Uterus (tissue), 2 donors: ENCODE data around the gene HECTD2.

Source experiments
- POLR2A ChIP-seq, 2 donors: fragments of 450-650 bp; IDR thresholded peaks; one replicate each; pipeline ENCODE4 v1.6.1; 2016; ENCODE audit warnings: antibody characterized with exemption in 2 of 2, mild to moderate bottlenecking in 1 of 2, moderate library complexity in 1 of 2
- TF ChIP-seq, protein P1 (sequence below), 4 experiments: fragments of 200-600 bp in 2 of 4; fragments of 450-650 bp in 2 of 4; sonication (generic) in 2 of 4; IDR thresholded peaks; one replicate each; pipeline ENCODE4 v1.5.1; 2016 to 2019; ENCODE audit warnings: antibody characterized with exemption in 4 of 4, mild to moderate bottlenecking in 2 of 4, moderate library complexity in 1 of 4

DNA sequence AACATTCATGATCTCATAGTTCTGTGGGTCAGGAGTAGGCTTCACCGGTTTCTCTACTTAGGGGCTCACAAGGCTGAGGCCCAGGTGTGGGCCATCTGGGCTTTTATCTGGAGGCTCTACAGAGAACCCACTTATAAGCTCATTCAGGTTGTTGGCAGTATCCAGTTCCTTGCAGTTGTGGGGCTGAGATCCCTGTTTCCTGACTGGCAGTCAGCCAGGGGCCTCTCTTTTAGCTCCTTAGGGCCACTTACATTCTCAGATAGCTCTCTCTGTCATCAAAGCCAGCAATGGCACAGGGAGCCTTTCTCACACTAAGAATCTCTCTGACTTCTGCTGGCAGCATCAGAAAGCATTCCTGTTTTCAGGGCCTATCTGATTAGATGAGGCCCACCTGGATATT lies 18.2 kb upstream of the HECTD2 start:
- TF ChIP-seq POLR2A (IDR thresholded peaks at IDR 0.05), result no peak
- TF ChIP-seq, protein P1, sequence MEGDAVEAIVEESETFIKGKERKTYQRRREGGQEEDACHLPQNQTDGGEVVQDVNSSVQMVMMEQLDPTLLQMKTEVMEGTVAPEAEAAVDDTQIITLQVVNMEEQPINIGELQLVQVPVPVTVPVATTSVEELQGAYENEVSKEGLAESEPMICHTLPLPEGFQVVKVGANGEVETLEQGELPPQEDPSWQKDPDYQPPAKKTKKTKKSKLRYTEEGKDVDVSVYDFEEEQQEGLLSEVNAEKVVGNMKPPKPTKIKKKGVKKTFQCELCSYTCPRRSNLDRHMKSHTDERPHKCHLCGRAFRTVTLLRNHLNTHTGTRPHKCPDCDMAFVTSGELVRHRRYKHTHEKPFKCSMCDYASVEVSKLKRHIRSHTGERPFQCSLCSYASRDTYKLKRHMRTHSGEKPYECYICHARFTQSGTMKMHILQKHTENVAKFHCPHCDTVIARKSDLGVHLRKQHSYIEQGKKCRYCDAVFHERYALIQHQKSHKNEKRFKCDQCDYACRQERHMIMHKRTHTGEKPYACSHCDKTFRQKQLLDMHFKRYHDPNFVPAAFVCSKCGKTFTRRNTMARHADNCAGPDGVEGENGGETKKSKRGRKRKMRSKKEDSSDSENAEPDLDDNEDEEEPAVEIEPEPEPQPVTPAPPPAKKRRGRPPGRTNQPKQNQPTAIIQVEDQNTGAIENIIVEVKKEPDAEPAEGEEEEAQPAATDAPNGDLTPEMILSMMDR (IDR thresholded peaks at IDR 0.05), result no peak
